MCF 10A (cell line): ENCODE results near the gene CXCL17. TPM values are rescaled to one million over a fixed set of nuclear protein-coding genes. Genes with fewer than 3 reads are reported as not detected.

ENCODE experiments used
- BruUV-seq: library from RNA; stranded (reverse); fragments of 400-500 nt; replicated peaks from 2 replicates; lab custom pipeline; 2021; lab: Mats Ljungman, UMichigan
- CTCF ChIA-PET: fragments of 300-600 bp; sonication (Branson Sonifier 250); formaldehyde crosslinking; extraction: SDS; loops from one replicate; lab custom pipeline; 2021; ENCODE audit warnings: antibody characterized with exemption, inconsistent platforms; lab: Yijun Ruan, JAX
- POLR2A ChIA-PET: fragments of 300-600, 350-650 bp; sonication (Branson Sonifier 250); formaldehyde crosslinking; extraction: SDS; loops from one replicate; lab custom pipeline; 2020; ENCODE audit warnings: antibody characterized with exemption, inconsistent platforms; lab: Yijun Ruan, JAX
- DNase-seq: peaks from one replicate; pipeline ENCODE4 v3.0.0-alpha.2; 2018; ENCODE audit not compliant: unreplicated experiment
- H3K27ac Mint-ChIP-seq: one replicate; pipeline ENCODE4 v1.8.0; 2022; ENCODE audit warnings: mild to moderate bottlenecking, low read depth, mixed read lengths; ENCODE audit not compliant: unreplicated experiment
- H3K27me3 Mint-ChIP-seq: one replicate; pipeline ENCODE4 v1.8.0; 2022; ENCODE audit warnings: mixed read lengths; ENCODE audit not compliant: insufficient read depth, unreplicated experiment
- H3K36me3 Mint-ChIP-seq: one replicate; pipeline ENCODE4 v1.8.0; 2022; ENCODE audit warnings: mild to moderate bottlenecking, moderate library complexity, mixed read lengths; ENCODE audit not compliant: insufficient read depth, unreplicated experiment
- H3K4me1 Mint-ChIP-seq: one replicate; pipeline ENCODE4 v1.8.0; 2022; ENCODE audit warnings: mixed read lengths; ENCODE audit not compliant: insufficient read depth, unreplicated experiment
- H3K4me3 Mint-ChIP-seq: one replicate; pipeline ENCODE4 v1.8.0; 2022; ENCODE audit warnings: mild to moderate bottlenecking, moderate library complexity, mixed read lengths; ENCODE audit not compliant: unreplicated experiment
- H3K9me3 Mint-ChIP-seq: one replicate; pipeline ENCODE4 v1.8.0; 2022; ENCODE audit warnings: mixed read lengths; ENCODE audit not compliant: unreplicated experiment
- intact Hi-C: fragments of 100-400 bp; cut with micrococcal nuclease; formaldehyde crosslinking; loops from 2 replicates; pipeline ENCODE4 v1.14.1; 2022
- total RNA-seq: library from RNA; stranded (reverse); gene quantifications from 2 replicates; pipeline ENCODE4 v1.2.3, GENCODE V29; 2022
- TF ChIP-seq, protein P1 (sequence below): fragments of 200-600 bp; IDR thresholded peaks from one replicate; pipeline ENCODE4 v1.8.0; 2022; ENCODE audit warnings: antibody characterized with exemption, mild to moderate bottlenecking; ENCODE audit not compliant: unreplicated experiment

CXCL17 gene
- total RNA-seq, 1 experiment from 2014 or later, result not detected

GRCh38 chr19:42411581-42412178 is 31.1 kb downstream of the CXCL17 start:
- H3K27me3 Mint-ChIP-seq, result no peaks in the 10 kb centered on the region
- DNase-seq, result no peak
- peaks cover 15% of the 10 kb centered on the region for H3K4me1 Mint-ChIP-seq
- intact Hi-C loops, result no loop called here
- peaks cover 19% of the 10 kb centered on the region for H3K36me3 Mint-ChIP-seq
- POLR2A ChIA-PET, result interaction anchor here (0.6 to 1.2 kb wide), 5 partner anchors 11 to 539 kb away, joined by 3 to 6 read pairs (median 5); no protein-coding TSS in a partner anchor
- H3K9me3 Mint-ChIP-seq, result no peaks in the 10 kb centered on the region
- H3K27ac Mint-ChIP-seq, result no peak overlapping the region
- TF ChIP-seq, protein P1, sequence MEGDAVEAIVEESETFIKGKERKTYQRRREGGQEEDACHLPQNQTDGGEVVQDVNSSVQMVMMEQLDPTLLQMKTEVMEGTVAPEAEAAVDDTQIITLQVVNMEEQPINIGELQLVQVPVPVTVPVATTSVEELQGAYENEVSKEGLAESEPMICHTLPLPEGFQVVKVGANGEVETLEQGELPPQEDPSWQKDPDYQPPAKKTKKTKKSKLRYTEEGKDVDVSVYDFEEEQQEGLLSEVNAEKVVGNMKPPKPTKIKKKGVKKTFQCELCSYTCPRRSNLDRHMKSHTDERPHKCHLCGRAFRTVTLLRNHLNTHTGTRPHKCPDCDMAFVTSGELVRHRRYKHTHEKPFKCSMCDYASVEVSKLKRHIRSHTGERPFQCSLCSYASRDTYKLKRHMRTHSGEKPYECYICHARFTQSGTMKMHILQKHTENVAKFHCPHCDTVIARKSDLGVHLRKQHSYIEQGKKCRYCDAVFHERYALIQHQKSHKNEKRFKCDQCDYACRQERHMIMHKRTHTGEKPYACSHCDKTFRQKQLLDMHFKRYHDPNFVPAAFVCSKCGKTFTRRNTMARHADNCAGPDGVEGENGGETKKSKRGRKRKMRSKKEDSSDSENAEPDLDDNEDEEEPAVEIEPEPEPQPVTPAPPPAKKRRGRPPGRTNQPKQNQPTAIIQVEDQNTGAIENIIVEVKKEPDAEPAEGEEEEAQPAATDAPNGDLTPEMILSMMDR, result no peak
- CTCF ChIA-PET, result interaction anchor here (0.6 to 1.9 kb wide), 6 partner anchors 8 to 1093 kb away, joined by 3 to 8 read pairs (median 4); no protein-coding TSS in a partner anchor
- no TSS peak for BruUV-seq
- no peak overlapping the region for H3K4me3 Mint-ChIP-seq

DNA sequence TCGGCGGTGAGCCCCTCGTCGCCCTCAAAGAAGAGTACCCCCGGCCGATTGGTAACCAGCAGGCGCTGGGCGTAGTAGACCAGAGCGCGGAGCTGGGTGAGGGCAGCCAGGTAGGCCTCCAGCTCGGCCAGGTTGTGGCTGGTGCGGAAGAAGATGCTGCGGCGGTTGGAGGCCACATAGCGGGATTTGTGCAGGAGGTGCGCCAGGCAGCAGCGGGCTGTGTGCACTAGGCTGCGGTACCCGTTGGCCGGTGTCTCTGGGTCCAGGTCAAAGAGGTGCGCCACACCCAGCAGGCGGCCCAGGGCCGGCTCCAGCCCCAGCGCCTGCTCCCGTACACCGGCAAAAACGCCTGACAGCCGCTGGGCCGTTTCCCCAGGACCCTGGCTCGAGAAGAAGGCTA is 32.4 kb downstream of the CXCL17 start:
- ChIA-PET CTCF (interaction anchor here (0.6 to 0.9 kb wide), 2 partner anchors 10 to 164 kb away, joined by 3 to 7 read pairs; no protein-coding TSS in a partner anchor), POLR2A (no interaction called here)
- H3K9me3 Mint-ChIP-seq, result no peaks in the 10 kb centered on the region
- no peak overlapping the region for H3K27ac Mint-ChIP-seq
- peaks cover 15% of the 10 kb centered on the region for H3K4me1 Mint-ChIP-seq
- intact Hi-C loops, result no loop called here
- H3K27me3 Mint-ChIP-seq, result no peaks in the 10 kb centered on the region
- no peak overlapping the region for H3K4me3 Mint-ChIP-seq
- no TSS peak for BruUV-seq
- TF ChIP-seq, protein P1, result no peak
- H3K36me3 Mint-ChIP-seq, result peaks cover 22% of the 10 kb centered on the region
- DNase-seq, result no peak

- intact Hi-C loops, result no loop called here
- Mint-ChIP-seq H3K36me3 (peaks cover 15% of the 10 kb centered on the region), H3K4me1 (peaks cover 15% of the 10 kb centered on the region), H3K9me3 (no peaks in the 10 kb centered on the region), H3K27me3 (no peaks in the 10 kb centered on the region), H3K27ac (no peak overlapping the region), H3K4me3 (no peak overlapping the region)
- no TSS peak for BruUV-seq
- DNase-seq, result no peak
- POLR2A ChIA-PET, result interaction anchor here (0.6 kb wide), 2 partner anchors 12 to 107 kb away, joined by 3 to 5 read pairs; partner anchors contain the start of gene PAFAH1B3
- CTCF ChIA-PET, result interaction anchor here (0.9 to 1.0 kb wide), 2 partner anchors 9 to 301 kb away, joined by 3 to 7 read pairs; no protein-coding TSS in a partner anchor
- TF ChIP-seq, protein P1, result no peak
Measured at GRCh38 chr19:42409477-42409876, 33.3 kb downstream of the CXCL17 start.

GRCh38 chr19:42407816-42408175 is 35.0 kb downstream of the CXCL17 start:
- H3K27me3 Mint-ChIP-seq, result no peaks in the 10 kb centered on the region
- no peak overlapping the region for H3K4me3 Mint-ChIP-seq
- H3K9me3 Mint-ChIP-seq, result no peaks in the 10 kb centered on the region
- no peak overlapping the region for H3K27ac Mint-ChIP-seq
- TF ChIP-seq, protein P1, result no peak
- ChIA-PET CTCF (interaction anchor here (0.5 to 1.1 kb wide), 2 partner anchors 10 to 20 kb away, joined by 3 to 4 read pairs; no protein-coding TSS in a partner anchor), POLR2A (interaction anchor here (1.0 kb wide), 1 partner anchor 11 kb away, joined by 3 read pairs; no protein-coding TSS in a partner anchor)
- peaks cover 15% of the 10 kb centered on the region for H3K4me1 Mint-ChIP-seq
- intact Hi-C loops, result no loop called here
- BruUV-seq, result no TSS peak
- peaks cover 22% of the 10 kb centered on the region for H3K36me3 Mint-ChIP-seq
- DNase-seq, result no peak
